Ovary (tissue), 10 donors: Measurements from ENCODE around the gene PALMD. TPM values are rescaled to one million over a fixed set of nuclear protein-coding genes. Genes with fewer than 3 reads are reported as not detected.

Source experiments
- DNase-seq, 5 donors: peaks; one replicate each; pipeline ENCODE4 v3.0.0-alpha.2; 2019 to 2020
- H3K27ac ChIP-seq, 2 donors: fragments of 200-600 bp; one replicate each; pipeline versions ENCODE4 v1.5.1 to v1.8.0; 2019 to 2022
- H3K27me3 ChIP-seq: fragments of 200-600 bp; one replicate; pipeline ENCODE4 v1.8.0; 2022
- H3K36me3 ChIP-seq: fragments of 200-600 bp; sonication (generic); one replicate; pipeline ENCODE4 v1.5.1; 2019
- H3K4me1 ChIP-seq: one replicate; pipeline ENCODE4 v1.8.1; 2013; ENCODE audit warnings: mild to moderate bottlenecking, moderate library complexity; ENCODE audit not compliant: insufficient read depth
- H3K4me3 ChIP-seq: fragments of 200-600 bp; sonication (generic); one replicate; pipeline ENCODE4 v1.5.1; 2017
- H3K9me3 ChIP-seq, 2 donors: fragments of 200-600 bp in 1 of 2; sonication (generic) in 1 of 2; one replicate each; pipeline versions ENCODE4 v1.5.1 to v1.8.1; 2013 to 2019; ENCODE audit warnings: mild to moderate bottlenecking in 1 of 2, moderate library complexity in 1 of 2
- EP300 ChIP-seq: sonication (generic); formaldehyde crosslinking; IDR thresholded peaks from one replicate; pipeline ENCODE4 v1.6.1; 2017; ENCODE audit warnings: antibody characterized with exemption
- POLR2A ChIP-seq: fragments of 450-650 bp; IDR thresholded peaks from one replicate; pipeline ENCODE4 v1.6.1; 2017; ENCODE audit warnings: antibody characterized with exemption, mild to moderate bottlenecking, moderate library complexity
- WGBS, 3 donors: extraction: QIAGEN DNeasy Blood & Tissue Kit in 1 of 3; methylation state at CpG; one replicate each; pipeline versions ENCODE4 v1.1.5 to v1.1.7; 2013 to 2017; 5-methylcytosine and 5-hydroxymethylcytosine counted together
- intact Hi-C, 4 donors: fragments of 100-400 bp; cut with DNase I; formaldehyde crosslinking; loops; one replicate each; pipeline versions ENCODE4 v1.11.0 to v1.15.1; 2022 to 2023
- long read RNA-seq, 3 donors: library from polyadenylated mRNA in 2 of 3; unstranded in 2 of 3; transcript quantifications; one replicate each; pipeline ENCODE4 v2.0.0 and lab custom pipeline, GENCODE V29; 2021 to 2026
- polyA plus RNA-seq, 2 donors: library from polyadenylated mRNA; stranded (reverse); fragments of 200-250 nt in 1 of 2; fragments of 350-450 nt in 1 of 2; fragmentation: Illumina TruSeq in 1 of 2; extraction: RNeasy Lipid Tissue Mini Kit (QIAGEN cat#74804) in 1 of 2; gene quantifications; one replicate each; pipeline ENCODE4 v1.2.3, GENCODE V29; 2013 to 2014
- total RNA-seq, 7 donors: library from RNA; depleted of rRNA in 2 of 7; stranded (reverse); fragments of >200 nt in 2 of 7; fragmentation: NEBNext Ultra II Directional in 3 of 7; extraction: Animal tissue kit (Norgen Biotek cat#: 25700) in 3 of 7; gene quantifications; one replicate each; pipeline versions ENCODE4 v1.1.0 to v1.2.4, GENCODE V29; 2016 to 2023
- TF ChIP-seq, protein P1 (sequence below), 3 donors: fragments of 450-650 bp in 2 of 3; fragments of 200-600 bp in 1 of 3; IDR thresholded peaks; one replicate each; pipeline versions ENCODE4 v1.5.1 to v1.8.0; 2016 to 2022; ENCODE audit warnings: antibody characterized with exemption in 3 of 3, mild to moderate bottlenecking in 1 of 3
- donor health status: DM: no; HTN: no; CAD: no; lungs with moderate emphysema.
- donor health status: DM: no; HTN: no; CAD: no.
- donor health status: Bipolar disorder and iron deficiency.
- donor health status: DM: yes; HTN: yes; CAD: no.
- donor health status: DM: no; HTN: no; CAD: no.
- donor health status: DM: yes; HTN: yes; CAD: no.

Gene PALMD, protein sequence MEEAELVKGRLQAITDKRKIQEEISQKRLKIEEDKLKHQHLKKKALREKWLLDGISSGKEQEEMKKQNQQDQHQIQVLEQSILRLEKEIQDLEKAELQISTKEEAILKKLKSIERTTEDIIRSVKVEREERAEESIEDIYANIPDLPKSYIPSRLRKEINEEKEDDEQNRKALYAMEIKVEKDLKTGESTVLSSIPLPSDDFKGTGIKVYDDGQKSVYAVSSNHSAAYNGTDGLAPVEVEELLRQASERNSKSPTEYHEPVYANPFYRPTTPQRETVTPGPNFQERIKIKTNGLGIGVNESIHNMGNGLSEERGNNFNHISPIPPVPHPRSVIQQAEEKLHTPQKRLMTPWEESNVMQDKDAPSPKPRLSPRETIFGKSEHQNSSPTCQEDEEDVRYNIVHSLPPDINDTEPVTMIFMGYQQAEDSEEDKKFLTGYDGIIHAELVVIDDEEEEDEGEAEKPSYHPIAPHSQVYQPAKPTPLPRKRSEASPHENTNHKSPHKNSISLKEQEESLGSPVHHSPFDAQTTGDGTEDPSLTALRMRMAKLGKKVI
- 10 to 100 TPM; 18.0 to 43.7 (median 30.2) TPM for total RNA-seq
- polyA plus RNA-seq: 10 to 100 TPM; 20.3 to 38.5 TPM
- long read RNA-seq, donor 1, full-length matches to known transcripts: 17 of 27 reads
- long read RNA-seq, donor 1, partial matches to known transcripts: 10 of 27 reads
- long read RNA-seq, donor 1, other reads (novel, unspliced or antisense): 0 of 27 reads
- long read RNA-seq, donor 2, partial matches to known transcripts: 0 of 3 reads
- long read RNA-seq, donor 2, other reads (novel, unspliced or antisense): 0 of 3 reads
- long read RNA-seq, donor 3, transcript PALMD-201 (8 exons, 2,510 nt): major isoform, 28 of 34 reads
- long read RNA-seq, donor 3, partial matches to known transcripts: 4 of 34 reads
- long read RNA-seq, donor 3, other reads (novel, unspliced or antisense): 2 of 34 reads

DNA sequence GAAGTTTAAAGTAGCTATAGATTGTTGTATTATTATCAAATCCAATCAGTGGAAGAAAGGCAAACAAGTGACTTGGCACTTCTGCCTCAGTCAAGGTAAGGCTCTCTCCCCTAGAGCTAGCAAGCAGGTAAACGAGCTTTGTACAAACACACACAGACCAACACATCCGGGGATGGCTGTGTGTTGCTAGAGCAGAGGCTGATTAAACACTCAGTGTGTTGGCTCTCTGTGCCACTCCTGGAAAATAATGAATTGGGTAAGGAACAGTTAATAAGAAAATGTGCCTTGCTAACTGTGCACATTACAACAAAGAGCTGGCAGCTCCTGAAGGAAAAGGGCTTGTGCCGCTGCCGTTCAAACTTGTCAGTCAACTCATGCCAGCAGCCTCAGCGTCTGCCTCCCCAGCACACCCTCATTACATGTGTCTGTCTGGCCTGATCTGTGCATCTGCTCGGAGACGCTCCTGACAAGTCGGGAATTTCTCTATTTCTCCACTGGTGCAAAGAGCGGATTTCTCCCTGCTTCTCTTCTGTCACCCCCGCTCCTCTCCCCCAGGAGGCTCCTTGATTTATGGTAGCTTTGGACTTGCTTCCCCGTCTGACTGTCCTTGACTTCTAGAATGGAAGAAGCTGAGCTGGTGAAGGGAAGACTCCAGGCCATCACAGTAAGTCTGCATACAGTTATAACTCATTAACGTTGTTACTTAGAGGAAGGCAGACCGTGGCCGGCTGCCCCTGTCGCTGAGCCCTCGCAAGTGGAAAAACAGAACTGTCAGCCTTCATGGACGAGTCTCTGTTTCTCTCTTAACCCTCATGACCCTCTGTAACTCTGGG, at the start of gene PALMD:
TSS of gene PALMD (plus strand) at position 415 of the 833 bp plus-strand sequence. CDS start at position 620, 205 bp downstream.
- no peaks in the 10 kb centered on the region for H3K36me3 ChIP-seq
- peaks cover 10% of the 10 kb centered on the region for H3K4me1 ChIP-seq
- H3K9me3 ChIP-seq: no peaks in the 10 kb centered on the region
- H3K27me3 ChIP-seq: no peaks in the 10 kb centered on the region
- intact Hi-C loops: loop anchor here in 1 of 4 donors (5.0 kb wide), 1 partner anchor 44 kb away; no protein-coding TSS in a partner anchor
- H3K4me3 ChIP-seq: peak within 1 kb of the TSS; percentile 31
- peak within 1 kb of the TSS; percentile 55 to 80 for H3K27ac ChIP-seq
- WGBS, 3 donors: 3 to 7% (median 6%) methylated on average over 17 of the region's 17 CpGs
- TF ChIP-seq, protein P1, sequence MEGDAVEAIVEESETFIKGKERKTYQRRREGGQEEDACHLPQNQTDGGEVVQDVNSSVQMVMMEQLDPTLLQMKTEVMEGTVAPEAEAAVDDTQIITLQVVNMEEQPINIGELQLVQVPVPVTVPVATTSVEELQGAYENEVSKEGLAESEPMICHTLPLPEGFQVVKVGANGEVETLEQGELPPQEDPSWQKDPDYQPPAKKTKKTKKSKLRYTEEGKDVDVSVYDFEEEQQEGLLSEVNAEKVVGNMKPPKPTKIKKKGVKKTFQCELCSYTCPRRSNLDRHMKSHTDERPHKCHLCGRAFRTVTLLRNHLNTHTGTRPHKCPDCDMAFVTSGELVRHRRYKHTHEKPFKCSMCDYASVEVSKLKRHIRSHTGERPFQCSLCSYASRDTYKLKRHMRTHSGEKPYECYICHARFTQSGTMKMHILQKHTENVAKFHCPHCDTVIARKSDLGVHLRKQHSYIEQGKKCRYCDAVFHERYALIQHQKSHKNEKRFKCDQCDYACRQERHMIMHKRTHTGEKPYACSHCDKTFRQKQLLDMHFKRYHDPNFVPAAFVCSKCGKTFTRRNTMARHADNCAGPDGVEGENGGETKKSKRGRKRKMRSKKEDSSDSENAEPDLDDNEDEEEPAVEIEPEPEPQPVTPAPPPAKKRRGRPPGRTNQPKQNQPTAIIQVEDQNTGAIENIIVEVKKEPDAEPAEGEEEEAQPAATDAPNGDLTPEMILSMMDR (IDR thresholded peaks at IDR 0.05): no peak
- no peak for TF ChIP-seq POLR2A
- no peak for TF ChIP-seq EP300
- peak; percentile 35 to 52 (median 45) for DNase-seq

DNA sequence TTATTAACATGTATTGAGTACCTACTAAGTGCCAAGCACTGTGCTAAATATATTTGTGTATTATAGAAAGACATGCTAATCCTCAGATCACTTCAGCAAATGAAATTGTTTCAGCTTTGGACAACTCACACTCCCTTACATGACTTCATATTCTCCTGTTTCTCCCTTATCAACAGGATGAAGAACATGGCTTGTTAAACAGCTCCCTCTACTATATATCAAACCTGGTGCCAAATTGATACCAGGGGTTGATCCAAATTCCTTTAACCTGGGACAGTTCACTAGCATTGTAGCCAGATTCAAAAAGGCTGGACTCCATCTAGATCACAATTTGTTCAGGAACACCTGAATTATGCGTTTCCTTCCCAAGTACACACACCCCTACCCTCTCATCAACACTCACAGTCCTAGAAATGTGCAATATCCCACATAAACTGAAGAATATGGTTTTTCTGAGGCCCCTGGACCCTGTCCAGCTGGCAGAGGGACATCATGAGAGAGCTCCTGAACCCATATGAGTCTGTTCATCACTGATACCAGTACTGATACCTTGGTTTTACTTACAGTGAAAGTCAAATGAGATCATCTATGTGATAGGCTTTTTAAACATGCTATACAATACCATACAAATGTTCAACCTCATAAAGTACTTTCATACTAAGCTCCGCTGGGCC, 47.0 kb upstream of the PALMD start:
- intact Hi-C loops: no loop called here
- Histone ChIP-seq H3K27ac (no peak overlapping the region), H3K4me1 (peaks cover 9% of the 10 kb centered on the region), H3K36me3 (no peaks in the 10 kb centered on the region), H3K4me3 (no peak overlapping the region), H3K9me3 (no peaks in the 10 kb centered on the region), H3K27me3 (no peaks in the 10 kb centered on the region)
- TF ChIP-seq EP300 (no peak), POLR2A (no peak)
- TF ChIP-seq, protein P1 (IDR thresholded peaks at IDR 0.05): no peak
- DNase-seq: peak in 4 of 5 donors; percentile 27 to 47 (median 32)
- 84 to 97% (median 92%) methylated on average over 2 of the region's 2 CpGs for WGBS, 3 donors

DNA sequence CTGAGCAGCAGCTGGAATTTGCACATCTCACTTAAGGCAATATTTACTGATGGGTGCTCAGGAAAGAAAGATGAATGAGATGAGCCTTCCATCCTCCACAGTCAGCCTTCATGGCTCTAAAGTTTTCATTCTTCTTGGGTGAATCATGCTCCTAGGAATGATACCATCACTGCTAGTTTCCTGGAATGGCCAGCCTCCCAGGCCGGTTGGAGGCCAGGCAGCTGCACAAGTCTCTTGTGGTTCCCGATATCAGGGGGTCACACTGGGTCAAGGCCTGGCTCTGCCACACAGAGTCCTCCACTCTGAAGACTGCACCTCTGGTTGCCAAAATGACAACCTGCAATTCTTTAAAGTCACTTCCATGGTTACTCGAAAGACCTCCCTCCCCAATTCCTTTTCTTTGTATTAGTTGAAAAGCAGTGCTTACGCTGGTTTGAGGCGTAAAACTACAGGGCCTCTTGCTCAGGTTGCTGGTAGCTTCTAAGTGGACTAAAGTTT, 46.2 kb upstream of the PALMD start:
- no peak for TF ChIP-seq POLR2A
- peak; percentile 41 for TF ChIP-seq EP300
- intact Hi-C loops: loop anchor here in 1 of 4 donors (5.0 kb wide), 1 partner anchor 48 kb away; the partner anchor contains the start of gene PALMD
- WGBS, 3 donors: 9 to 30% (median 21%) methylated on average over 5 of the region's 5 CpGs
- H3K36me3 ChIP-seq: no peaks in the 10 kb centered on the region
- H3K27me3 ChIP-seq: no peaks in the 10 kb centered on the region
- H3K4me1 ChIP-seq: peaks cover 9% of the 10 kb centered on the region
- peak overlapping the region in 1 of 2 donors; percentile 17 for H3K27ac ChIP-seq
- no peak overlapping the region for H3K4me3 ChIP-seq
- H3K9me3 ChIP-seq: no peaks in the 10 kb centered on the region
- peak; percentile 83 to 93 (median 87) for DNase-seq

DNA sequence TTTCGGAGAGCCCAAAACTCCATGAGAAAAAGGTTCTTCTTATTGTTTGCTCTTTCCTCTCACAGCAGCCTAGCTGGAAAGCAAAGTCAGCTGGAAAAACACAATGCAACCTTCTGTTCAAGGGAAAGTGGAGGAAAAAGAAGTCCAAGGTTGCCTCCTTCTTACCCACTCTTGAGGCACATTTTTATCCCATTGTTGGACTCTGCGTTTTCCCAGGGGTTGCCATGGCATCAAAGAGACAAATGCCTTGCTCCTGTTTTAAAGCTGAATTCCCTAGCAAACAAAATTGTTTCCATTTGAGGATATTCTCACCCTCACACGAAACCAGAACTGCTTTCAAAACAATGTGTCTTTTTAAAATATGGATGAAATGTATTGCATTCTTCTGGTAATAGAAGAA, 45.1 kb upstream of the PALMD start:
- no peak for DNase-seq
- intact Hi-C loops: loop anchor here in 1 of 4 donors (5.0 kb wide), 1 partner anchor 47 kb away; the partner anchor contains the start of gene PALMD
- TF ChIP-seq, protein P1 (IDR thresholded peaks at IDR 0.05): no peak
- TF ChIP-seq EP300 (no peak), POLR2A (no peak)
- Histone ChIP-seq H3K9me3 (no peaks in the 10 kb centered on the region), H3K27ac (peak overlapping the region in 1 of 2 donors; percentile 17), H3K36me3 (no peaks in the 10 kb centered on the region), H3K4me1 (peaks cover 9% of the 10 kb centered on the region), H3K4me3 (no peak overlapping the region), H3K27me3 (no peaks in the 10 kb centered on the region)
- 25 to 35% (median 25%) methylated on average over 3 of the region's 3 CpGs for WGBS, 3 donors
